IPS-20b (cell line): ENCODE results near the gene LTA.
A peak's percentile ranks its signal among the peaks of the same experiment; 100 is the strongest.

Experiments
- H3K27ac ChIP-seq: one replicate; pipeline ENCODE4 v1.5.1; 2013; ENCODE audit warnings: low read length
- H3K27me3 ChIP-seq: 2 replicates; pipeline ENCODE4 v1.6.1; 2013; ENCODE audit warnings: mild to moderate bottlenecking, low read length, inconsistent platforms; ENCODE audit not compliant: insufficient read depth
- H3K36me3 ChIP-seq: 2 replicates; pipeline ENCODE4 v1.6.1; 2013; ENCODE audit warnings: low read depth, mild to moderate bottlenecking, inconsistent platforms, low read length, moderate library complexity; ENCODE audit not compliant: insufficient read depth
- H3K4me1 ChIP-seq: 2 replicates; pipeline ENCODE4 v1.6.1; 2013; ENCODE audit warnings: mild to moderate bottlenecking, control low read depth, inconsistent platforms, low read length, moderate library complexity; ENCODE audit not compliant: insufficient read depth
- H3K4me3 ChIP-seq: 2 replicates; pipeline ENCODE4 v1.5.1; 2013; ENCODE audit warnings: mild to moderate bottlenecking, low read length, inconsistent platforms
- H3K9ac ChIP-seq: 2 replicates; pipeline ENCODE4 v1.6.1; 2013; ENCODE audit warnings: low read depth, mild to moderate bottlenecking, inconsistent platforms, low read length, moderate library complexity
- H3K9me3 ChIP-seq: 2 replicates; pipeline ENCODE4 v1.6.1; 2013; ENCODE audit warnings: mild to moderate bottlenecking, low read depth, low read length, inconsistent platforms; ENCODE audit not compliant: insufficient read depth

LTA gene

GRCh38 chr6:31572041-31572911 is at the start of gene LTA:
Gene LTA (plus strand): TSS chr6:31572289. CDS start chr6:31572743, 454 bp downstream.
- Histone ChIP-seq H3K27me3 (peaks cover 6% of the 10 kb centered on the region; the same call in 1 of the 2 replicates), H3K27ac (no peak within 1 kb of the TSS), H3K36me3 (no peaks in the 10 kb centered on the region), H3K4me1 (no peaks in the 10 kb centered on the region), H3K9ac (no peak within 1 kb of the TSS), H3K4me3 (no peak within 1 kb of the TSS), H3K9me3 (no peaks in the 10 kb centered on the region)

DNA sequence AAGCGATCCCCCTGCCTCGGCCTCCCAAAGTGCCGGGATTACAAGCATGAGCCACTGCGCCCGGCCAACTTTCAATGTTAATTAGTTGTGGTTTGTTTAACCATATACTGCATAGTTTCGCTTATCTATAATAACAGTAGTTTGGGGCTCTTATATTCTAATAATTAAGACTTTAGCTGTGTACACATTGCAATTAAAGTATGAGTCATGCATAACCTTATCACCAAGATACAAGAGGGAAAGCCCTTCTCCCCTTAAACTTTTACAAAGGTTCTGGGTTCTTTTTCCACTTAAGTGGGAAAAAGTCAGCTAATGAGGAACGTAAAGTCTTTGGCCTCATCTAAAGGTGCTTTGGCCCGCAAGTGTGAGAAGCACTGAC is 46.5 kb upstream of the LTA start:
- Histone ChIP-seq H3K27me3 (no peaks in the 10 kb centered on the region), H3K9ac (no peak overlapping the region), H3K4me1 (no peaks in the 10 kb centered on the region), H3K36me3 (peaks cover 14% of the 10 kb centered on the region), H3K9me3 (no peaks in the 10 kb centered on the region), H3K27ac (no peak overlapping the region), H3K4me3 (no peak overlapping the region)

DNA sequence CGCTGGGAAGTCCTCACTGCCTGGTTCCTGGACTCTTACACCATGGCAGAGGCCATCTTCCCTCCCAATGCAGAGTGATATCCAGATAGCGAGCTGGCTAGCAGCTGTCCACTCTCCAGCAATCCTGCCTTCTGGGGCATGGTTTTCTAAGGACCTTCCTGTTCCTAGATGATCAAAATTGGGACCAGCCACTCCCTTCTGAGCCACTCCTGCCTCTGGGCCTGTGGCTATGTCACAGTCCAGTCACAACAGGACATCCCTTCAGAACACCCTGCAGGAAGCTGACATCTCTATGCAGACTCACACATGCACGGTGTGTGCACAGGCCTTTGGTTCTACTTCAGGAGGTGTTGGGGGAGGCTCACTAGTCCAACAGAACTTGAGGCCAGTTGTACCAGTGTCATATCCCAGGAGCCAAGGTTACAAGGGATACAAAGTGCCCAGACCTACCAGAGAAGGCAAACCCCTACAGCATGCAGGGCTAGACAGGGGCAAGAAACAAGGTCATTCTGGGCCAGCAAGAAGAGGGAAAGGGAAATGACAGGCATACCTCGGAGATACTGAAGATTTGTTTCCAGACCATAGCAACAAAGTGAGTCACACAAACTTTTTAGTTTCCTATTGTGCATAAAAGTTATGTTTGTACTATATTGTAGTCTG is 46.0 kb upstream of the LTA start:
- Histone ChIP-seq H3K27ac (no peak overlapping the region), H3K36me3 (peaks cover 19% of the 10 kb centered on the region), H3K4me3 (no peak overlapping the region), H3K9me3 (no peaks in the 10 kb centered on the region), H3K9ac (no peak overlapping the region), H3K27me3 (no peaks in the 10 kb centered on the region), H3K4me1 (no peaks in the 10 kb centered on the region)

- H3K4me3 ChIP-seq: no peak overlapping the region
- H3K27ac ChIP-seq: no peak overlapping the region
- no peaks in the 10 kb centered on the region for H3K27me3 ChIP-seq
- no peaks in the 10 kb centered on the region for H3K4me1 ChIP-seq
- no peak overlapping the region for H3K9ac ChIP-seq
- no peaks in the 10 kb centered on the region for H3K9me3 ChIP-seq
- peaks cover 42% of the 10 kb centered on the region for H3K36me3 ChIP-seq
Measured at GRCh38 chr6:31528307-31528777, 43.7 kb upstream of the LTA start.

GRCh38 chr6:31528821-31529328 is 43.2 kb upstream of the LTA start, which contains the start of gene MCCD1:
Gene MCCD1 (plus strand): TSS chr6:31528962. CDS start chr6:31529015, 53 bp downstream.
- Histone ChIP-seq H3K4me3 (no peak within 1 kb of the TSS), H3K27me3 (no peaks in the 10 kb centered on the region), H3K4me1 (no peaks in the 10 kb centered on the region), H3K36me3 (peaks cover 47% of the 10 kb centered on the region), H3K27ac (no peak within 1 kb of the TSS), H3K9ac (0 out of 2 replicates have a peak within 1 kb of the TSS, but pooled peaks have one; percentile 15), H3K9me3 (no peaks in the 10 kb centered on the region)

GRCh38 chr6:31529329-31530150 is 42.5 kb upstream of the LTA start:
- Histone ChIP-seq H3K4me3 (no peak overlapping the region), H3K27ac (no peak overlapping the region), H3K9ac (0 out of 2 replicates have a peak overlapping the region, but pooled peaks have one; percentile 15), H3K27me3 (no peaks in the 10 kb centered on the region), H3K9me3 (no peaks in the 10 kb centered on the region), H3K4me1 (no peaks in the 10 kb centered on the region), H3K36me3 (peaks cover 54% of the 10 kb centered on the region)

DNA sequence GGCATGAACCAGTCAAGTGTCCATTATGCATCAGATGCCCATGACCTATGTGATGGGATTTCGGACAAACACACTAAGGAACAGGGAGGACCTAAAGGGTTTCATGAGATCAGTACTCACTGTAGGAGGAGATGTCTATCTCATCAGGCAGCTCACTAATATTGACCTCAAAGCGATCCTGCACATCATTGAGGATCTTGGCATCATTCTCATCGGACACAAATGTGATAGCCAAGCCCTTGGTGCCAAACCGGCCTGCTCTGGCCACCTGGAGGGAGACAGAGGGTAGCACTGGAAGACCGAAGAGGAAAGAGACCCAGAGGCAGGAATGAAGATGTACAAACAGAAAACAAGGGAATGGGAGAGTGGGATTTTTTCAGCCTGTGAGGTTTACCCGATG is 41.4 kb upstream of the LTA start:
- Histone ChIP-seq H3K4me3 (no peak overlapping the region), H3K36me3 (peaks cover 65% of the 10 kb centered on the region), H3K4me1 (no peaks in the 10 kb centered on the region), H3K27me3 (no peaks in the 10 kb centered on the region), H3K9ac (no peak overlapping the region), H3K9me3 (no peaks in the 10 kb centered on the region), H3K27ac (no peak overlapping the region)

- H3K36me3 ChIP-seq: peaks cover 70% of the 10 kb centered on the region
- no peak overlapping the region for H3K4me3 ChIP-seq
- H3K4me1 ChIP-seq: no peaks in the 10 kb centered on the region
- H3K9ac ChIP-seq: no peak overlapping the region
- H3K27ac ChIP-seq: no peak overlapping the region
- H3K9me3 ChIP-seq: no peaks in the 10 kb centered on the region
- H3K27me3 ChIP-seq: no peaks in the 10 kb centered on the region
Measured at GRCh38 chr6:31531162-31531561, 40.9 kb upstream of the LTA start.

GRCh38 chr6:31531771-31532643 is 40.1 kb upstream of the LTA start:
- no peak overlapping the region for H3K9ac ChIP-seq
- H3K27ac ChIP-seq: no peak overlapping the region
- H3K27me3 ChIP-seq: no peaks in the 10 kb centered on the region
- no peaks in the 10 kb centered on the region for H3K4me1 ChIP-seq
- no peak overlapping the region for H3K4me3 ChIP-seq
- peaks cover 78% of the 10 kb centered on the region for H3K36me3 ChIP-seq
- H3K9me3 ChIP-seq: no peaks in the 10 kb centered on the region

DNA sequence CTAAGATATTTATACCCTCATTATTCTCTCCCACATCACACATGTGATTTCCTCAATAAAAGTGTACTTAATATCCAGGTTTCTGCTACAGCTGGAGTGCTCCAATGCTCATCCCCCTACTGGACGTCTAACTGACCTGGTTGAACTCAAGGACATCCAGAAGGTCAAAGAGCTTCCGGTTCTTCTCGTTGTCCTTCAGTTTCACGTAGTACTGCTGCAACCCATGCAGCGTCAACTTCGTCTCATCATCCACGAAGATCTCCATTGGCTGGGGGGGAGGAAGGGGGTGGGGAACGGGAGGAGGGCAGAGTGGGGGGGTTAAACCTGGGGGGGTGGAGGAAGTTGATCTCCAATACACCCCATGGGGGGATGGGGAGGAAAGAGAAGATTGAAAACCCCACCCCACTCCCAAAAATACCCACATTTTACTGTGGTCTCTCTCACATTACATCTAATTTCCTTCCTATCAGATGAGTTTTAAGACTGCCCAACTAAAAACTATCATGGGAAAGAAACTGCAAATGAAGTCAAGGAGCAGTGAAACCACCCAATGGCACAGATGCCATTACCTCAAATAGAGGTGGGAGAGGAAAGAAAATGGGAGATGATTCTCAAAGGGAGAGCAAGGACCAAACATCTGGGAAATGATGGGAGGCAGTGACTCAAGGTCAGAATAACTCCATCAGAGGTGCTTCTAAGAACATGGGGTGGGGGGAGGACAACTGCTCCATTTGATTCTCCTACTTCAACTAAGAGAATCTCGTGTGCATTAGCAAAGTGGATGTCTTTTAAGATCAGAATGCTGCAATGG is 39.2 kb upstream of the LTA start:
- H3K9ac ChIP-seq: no peak overlapping the region
- no peaks in the 10 kb centered on the region for H3K9me3 ChIP-seq
- H3K4me1 ChIP-seq: no peaks in the 10 kb centered on the region
- H3K4me3 ChIP-seq: no peak overlapping the region
- peaks cover 87% of the 10 kb centered on the region for H3K36me3 ChIP-seq
- H3K27ac ChIP-seq: no peak overlapping the region
- H3K27me3 ChIP-seq: no peaks in the 10 kb centered on the region
